HepG2 (cell line): ENCODE data around the gene DNAJC1. TPM values are rescaled to one million over a fixed set of nuclear protein-coding genes. Genes with fewer than 3 reads are reported as not detected.

ENCODE experiments used
- ATF7 ChIP-seq, 2 experiments: fragments of 450-650 bp in 1 of 2; sonication (generic) in 1 of 2; formaldehyde crosslinking in 1 of 2; IDR thresholded peaks; 2 replicates each; pipeline versions ENCODE4 v1.4.0 to v1.6.1; 2016 to 2020; ENCODE audit warnings: antibody characterized with exemption in 1 of 2, mild to moderate bottlenecking in 1 of 2, missing genetic modification reagents in 1 of 2
- FOXJ3 ChIP-seq: sonication (generic); formaldehyde crosslinking; IDR thresholded peaks from 2 replicates; pipeline ENCODE4 v1.4.0; 2020; ENCODE audit warnings: missing genetic modification reagents, mild to moderate bottlenecking, borderline replicate concordance
- GATA4 ChIP-seq: sonication (generic); IDR thresholded peaks from 2 replicates; pipeline ENCODE4 v1.6.1; 2016; ENCODE audit warnings: antibody characterized with exemption, low read depth, borderline replicate concordance
- HDAC2 ChIP-seq: sonication (generic); formaldehyde crosslinking; IDR thresholded peaks from 2 replicates; pipeline ENCODE4 v1.4.0; 2020; ENCODE audit warnings: missing genetic modification reagents
- HMG20A ChIP-seq: IDR thresholded peaks from 2 replicates; pipeline ENCODE4 v1.6.1; 2016; ENCODE audit warnings: borderline replicate concordance
- HOXD1 ChIP-seq: sonication (generic); formaldehyde crosslinking; IDR thresholded peaks from 2 replicates; pipeline ENCODE4 v1.5.0; 2020; ENCODE audit warnings: missing genetic modification reagents
- SKI ChIP-seq: fragments of 450-650 bp; IDR thresholded peaks from one replicate; pipeline ENCODE4 v1.6.1; 2018; ENCODE audit warnings: mild to moderate bottlenecking; ENCODE audit not compliant: partially characterized antibody
- SNAI1 ChIP-seq: sonication (generic); formaldehyde crosslinking; IDR thresholded peaks from 2 replicates; pipeline ENCODE4 v1.5.0; 2020; ENCODE audit warnings: mild to moderate bottlenecking, missing genetic modification reagents, borderline replicate concordance
- TCF12 ChIP-seq, 2 experiments: fragments of 450-650 bp in 1 of 2; sonication (generic) in 1 of 2; formaldehyde crosslinking in 1 of 2; IDR thresholded peaks; 2 replicates each; pipeline versions ENCODE4 v1.6.1 to v1.8.0; 2017 to 2022; ENCODE audit warnings: antibody characterized with exemption in 1 of 2, mild to moderate bottlenecking in 1 of 2, missing genetic modification reagents in 1 of 2, moderate library complexity in 1 of 2
- THAP11 ChIP-seq: IDR thresholded peaks from 2 replicates; pipeline ENCODE4 v1.6.1; 2016; ENCODE audit warnings: missing biosample characterization, missing genetic modification reagents
- ZBTB1 ChIP-seq: sonication (generic); formaldehyde crosslinking; IDR thresholded peaks from 2 replicates; pipeline ENCODE4 v1.4.0; 2020; ENCODE audit warnings: missing genetic modification reagents, borderline replicate concordance
- ZFP41 ChIP-seq: sonication (generic); formaldehyde crosslinking; IDR thresholded peaks from 2 replicates; pipeline ENCODE4 v1.4.0; 2020; ENCODE audit warnings: mild to moderate bottlenecking, missing genetic modification reagents, borderline replicate concordance
- ZNF143 ChIP-seq: sonication (generic); formaldehyde crosslinking; IDR thresholded peaks from 2 replicates; pipeline ENCODE4 v1.4.0; 2020; ENCODE audit warnings: missing genetic modification reagents
- ZNF251 ChIP-seq: sonication (generic); formaldehyde crosslinking; IDR thresholded peaks from 2 replicates; pipeline ENCODE4 v1.9.0; 2021; ENCODE audit warnings: mild to moderate bottlenecking, missing genetic modification reagents
- ZNF335 ChIP-seq: sonication (generic); formaldehyde crosslinking; IDR thresholded peaks from 2 replicates; pipeline ENCODE4 v1.4.0; 2020; ENCODE audit warnings: missing genetic modification reagents
- ZNF451 ChIP-seq: sonication (generic); formaldehyde crosslinking; IDR thresholded peaks from 2 replicates; pipeline ENCODE4 v1.5.0; 2020; ENCODE audit warnings: mild to moderate bottlenecking, missing genetic modification reagents
- ZNF563 ChIP-seq: sonication (generic); formaldehyde crosslinking; IDR thresholded peaks from 2 replicates; pipeline ENCODE4 v1.8.0; 2022; ENCODE audit warnings: mild to moderate bottlenecking, moderate library complexity, missing genetic modification reagents
- ZNF639 ChIP-seq: conservative IDR thresholded peaks from 2 replicates; pipeline ENCODE4 v1.6.1; 2018; ENCODE audit warnings: missing genetic modification reagents
- ZNF776 ChIP-seq: sonication (generic); formaldehyde crosslinking; IDR thresholded peaks from 2 replicates; pipeline ENCODE4 v1.4.0; 2020; ENCODE audit warnings: mild to moderate bottlenecking, missing genetic modification reagents
- ZZZ3 ChIP-seq: sonication (generic); formaldehyde crosslinking; IDR thresholded peaks from 2 replicates; pipeline ENCODE4 v1.4.0; 2020; ENCODE audit warnings: missing genetic modification reagents, mild to moderate bottlenecking, borderline replicate concordance
- polyA plus RNA-seq, 8 experiments: library from polyadenylated mRNA; depleted of rRNA in 3 of 8; stranded (reverse) in 7 of 8; unstranded in 1 of 8; fragments of >200 nt; fragmentation: Illumina TruSeq in 4 of 8; extraction: Trizol in 4 of 8; gene quantifications; 2 replicates each; pipeline versions ENCODE4 v1.2.1 to v1.2.3, GENCODE V29; 2011 to 2016; ENCODE audit warnings: low read depth in 4 of 8, missing spikeins in 1 of 8, mixed read lengths in 1 of 8; ENCODE audit not compliant: insufficient read depth in 1 of 8
- total RNA-seq, 5 experiments: library from RNA; depleted of rRNA; stranded (reverse); fragments of >200 nt; fragmentation: Illumina TruSeq; extraction: Trizol; gene quantifications; 2 replicates each; pipeline ENCODE4 v1.2.3, GENCODE V29; 2016; ENCODE audit warnings: low read depth in 1 of 5
- TF ChIP-seq, protein P1 (sequence below): sonication (generic); formaldehyde crosslinking; IDR thresholded peaks from 2 replicates; pipeline ENCODE4 v1.8.1; 2023; ENCODE audit warnings: mild to moderate bottlenecking, moderate library complexity, missing genetic modification reagents
- TF ChIP-seq, protein P2 (sequence below): sonication (generic); formaldehyde crosslinking; conservative IDR thresholded peaks from 2 replicates; pipeline ENCODE4 v1.4.0; 2020; ENCODE audit warnings: mild to moderate bottlenecking, missing genetic modification reagents, moderate library complexity
- TF ChIP-seq, protein P3 (sequence below): sonication (generic); formaldehyde crosslinking; IDR thresholded peaks from 2 replicates; pipeline ENCODE4 v1.4.0; 2020; ENCODE audit warnings: missing genetic modification reagents

DNAJC1 gene
- total and polyA plus RNA-seq, 2 of the 13 experiments (the other 11 are each of a cell fraction or from before 2014, with no cell fraction given), result 9.9 to 16.6 TPM

DNA sequence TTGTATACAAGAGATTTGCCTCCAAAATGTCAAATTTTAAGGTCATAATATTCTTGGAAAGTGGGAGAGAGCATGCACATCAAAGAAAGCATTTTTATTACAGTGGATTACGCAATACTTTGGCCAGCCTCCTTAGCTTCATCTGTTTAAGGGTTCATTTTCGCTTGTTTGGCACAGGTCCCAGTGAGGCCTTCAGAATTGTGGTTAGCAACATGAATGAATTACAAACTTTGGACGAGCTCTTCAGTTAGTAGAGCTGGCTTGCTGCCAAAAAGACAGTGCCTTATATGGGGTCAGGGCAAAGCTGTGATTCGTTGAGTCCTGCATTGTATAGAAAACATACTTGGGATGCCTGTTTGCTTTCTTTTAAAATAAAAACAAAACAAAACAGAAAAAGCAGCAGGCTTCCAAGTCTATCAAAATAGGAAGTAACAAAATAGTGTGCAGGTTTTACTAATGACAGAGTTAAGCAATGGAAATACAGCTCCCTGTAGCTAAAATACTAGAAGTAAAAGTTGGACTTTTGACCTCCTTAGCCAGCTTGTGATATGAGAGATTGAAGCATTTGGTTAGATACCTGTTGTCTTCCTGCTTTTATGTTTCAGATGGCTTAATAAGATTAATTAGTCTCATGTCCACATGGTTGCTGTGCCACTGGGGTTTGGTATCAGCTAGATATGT, 278.7 kb downstream of the DNAJC1 start (continued):
- TF ChIP-seq ZBTB1 (CRISPR knock-in tag) (no peak), ZNF143 (CRISPR knock-in tag) (no peak), HMG20A (CRISPR knock-in tag) (peak; percentile 60; the same call in 1 of the 2 replicates), ATF7 (IDR thresholded peaks at IDR 0.05) (peak; percentile 68), ATF7 (CRISPR knock-in tag; IDR thresholded peaks at IDR 0.05) (no peak), ZNF563 (CRISPR knock-in tag) (no peak), THAP11 (peak; percentile 54; the same call in 1 of the 2 replicates), ZNF451 (CRISPR knock-in tag) (no peak), ZNF639 (CRISPR knock-in tag) (0 out of 2 replicates have a peak, but pooled peaks have one; percentile 28), GATA4 (no peak), ZNF776 (CRISPR knock-in tag) (no peak), SNAI1 (CRISPR knock-in tag) (no peak), HOXD1 (CRISPR knock-in tag) (no peak), HDAC2 (CRISPR knock-in tag) (peak; percentile 34; the same call in 1 of the 2 replicates), ZNF251 (CRISPR knock-in tag) (no peak), TCF12 (IDR thresholded peaks at IDR 0.05) (no peak), TCF12 (CRISPR knock-in tag; IDR thresholded peaks at IDR 0.05) (no peak), FOXJ3 (CRISPR knock-in tag) (no peak; the same call in 1 of the 2 replicates), SKI (peak; percentile 15), ZNF335 (CRISPR knock-in tag) (0 out of 2 replicates have a peak, but pooled peaks have one; percentile 40), ZZZ3 (CRISPR knock-in tag) (no peak), ZFP41 (CRISPR knock-in tag) (no peak)
- TF ChIP-seq, protein P1, sequence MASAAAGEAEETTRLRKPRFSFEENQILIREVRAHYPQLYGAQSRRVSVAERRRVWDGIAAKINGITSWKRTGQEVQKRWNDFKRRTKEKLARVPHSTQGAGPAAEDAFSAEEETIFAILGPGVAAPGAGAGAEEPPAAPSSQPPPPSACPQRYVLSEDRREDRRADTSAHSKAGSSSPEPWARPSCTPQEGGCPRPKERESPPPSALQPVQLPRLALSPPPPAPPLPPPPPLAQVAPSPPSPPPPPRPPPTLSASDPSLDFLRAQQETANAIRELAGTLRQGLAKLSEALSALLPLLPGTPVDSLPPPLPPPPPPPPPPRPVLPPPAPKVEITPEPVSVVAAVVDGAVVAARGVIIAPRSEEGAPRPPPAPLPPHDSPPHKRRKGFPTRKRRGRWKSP, result no peak
- TF ChIP-seq, protein P2, sequence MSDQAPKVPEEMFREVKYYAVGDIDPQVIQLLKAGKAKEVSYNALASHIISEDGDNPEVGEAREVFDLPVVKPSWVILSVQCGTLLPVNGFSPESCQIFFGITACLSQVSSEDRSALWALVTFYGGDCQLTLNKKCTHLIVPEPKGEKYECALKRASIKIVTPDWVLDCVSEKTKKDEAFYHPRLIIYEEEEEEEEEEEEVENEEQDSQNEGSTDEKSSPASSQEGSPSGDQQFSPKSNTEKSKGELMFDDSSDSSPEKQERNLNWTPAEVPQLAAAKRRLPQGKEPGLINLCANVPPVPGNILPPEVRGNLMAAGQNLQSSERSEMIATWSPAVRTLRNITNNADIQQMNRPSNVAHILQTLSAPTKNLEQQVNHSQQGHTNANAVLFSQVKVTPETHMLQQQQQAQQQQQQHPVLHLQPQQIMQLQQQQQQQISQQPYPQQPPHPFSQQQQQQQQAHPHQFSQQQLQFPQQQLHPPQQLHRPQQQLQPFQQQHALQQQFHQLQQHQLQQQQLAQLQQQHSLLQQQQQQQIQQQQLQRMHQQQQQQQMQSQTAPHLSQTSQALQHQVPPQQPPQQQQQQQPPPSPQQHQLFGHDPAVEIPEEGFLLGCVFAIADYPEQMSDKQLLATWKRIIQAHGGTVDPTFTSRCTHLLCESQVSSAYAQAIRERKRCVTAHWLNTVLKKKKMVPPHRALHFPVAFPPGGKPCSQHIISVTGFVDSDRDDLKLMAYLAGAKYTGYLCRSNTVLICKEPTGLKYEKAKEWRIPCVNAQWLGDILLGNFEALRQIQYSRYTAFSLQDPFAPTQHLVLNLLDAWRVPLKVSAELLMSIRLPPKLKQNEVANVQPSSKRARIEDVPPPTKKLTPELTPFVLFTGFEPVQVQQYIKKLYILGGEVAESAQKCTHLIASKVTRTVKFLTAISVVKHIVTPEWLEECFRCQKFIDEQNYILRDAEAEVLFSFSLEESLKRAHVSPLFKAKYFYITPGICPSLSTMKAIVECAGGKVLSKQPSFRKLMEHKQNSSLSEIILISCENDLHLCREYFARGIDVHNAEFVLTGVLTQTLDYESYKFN, result peak; percentile 74
- TF ChIP-seq, protein P3, sequence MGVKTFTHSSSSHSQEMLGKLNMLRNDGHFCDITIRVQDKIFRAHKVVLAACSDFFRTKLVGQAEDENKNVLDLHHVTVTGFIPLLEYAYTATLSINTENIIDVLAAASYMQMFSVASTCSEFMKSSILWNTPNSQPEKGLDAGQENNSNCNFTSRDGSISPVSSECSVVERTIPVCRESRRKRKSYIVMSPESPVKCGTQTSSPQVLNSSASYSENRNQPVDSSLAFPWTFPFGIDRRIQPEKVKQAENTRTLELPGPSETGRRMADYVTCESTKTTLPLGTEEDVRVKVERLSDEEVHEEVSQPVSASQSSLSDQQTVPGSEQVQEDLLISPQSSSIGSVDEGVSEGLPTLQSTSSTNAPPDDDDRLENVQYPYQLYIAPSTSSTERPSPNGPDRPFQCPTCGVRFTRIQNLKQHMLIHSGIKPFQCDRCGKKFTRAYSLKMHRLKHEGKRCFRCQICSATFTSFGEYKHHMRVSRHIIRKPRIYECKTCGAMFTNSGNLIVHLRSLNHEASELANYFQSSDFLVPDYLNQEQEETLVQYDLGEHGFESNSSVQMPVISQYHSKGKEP (CRISPR knock-in tag), result no peak
